Mesothelial cell of epicardium (in vitro differentiated cells): ENCODE results near the gene SLC17A4. TPM values are rescaled to one million over a fixed set of nuclear protein-coding genes. Genes with fewer than 3 reads are reported as not detected.
"Not testable (repeated sequence)": the region's sequence is repeated elsewhere in the genome, so short reads cannot be mapped to it uniquely, and the experiment has no call there.

ENCODE experiments used
- DNase-seq, 2 experiments: peaks; one replicate each; pipeline ENCODE4 v3.0.0; 2021; ENCODE audit warnings: low spot score in 2 of 2; ENCODE audit not compliant: unreplicated experiment in 2 of 2
- H3K27ac Mint-ChIP-seq: 2 replicates; pipeline ENCODE4 v1.8.0; 2021; ENCODE audit warnings: mixed read lengths
- H3K27me3 Mint-ChIP-seq: 2 replicates; pipeline ENCODE4 v1.8.0; 2021; ENCODE audit warnings: low read depth, mixed read lengths
- H3K36me3 Mint-ChIP-seq: 2 replicates; pipeline ENCODE4 v1.8.0; 2021; ENCODE audit warnings: mixed read lengths
- H3K4me1 Mint-ChIP-seq: 2 replicates; pipeline ENCODE4 v1.8.0; 2021; ENCODE audit warnings: mixed read lengths
- H3K4me3 Mint-ChIP-seq: 2 replicates; pipeline ENCODE4 v1.8.0; 2021; ENCODE audit warnings: mild to moderate bottlenecking, moderate library complexity, mixed read lengths
- H3K9me3 Mint-ChIP-seq: 2 replicates; pipeline ENCODE4 v1.8.0; 2021; ENCODE audit warnings: mixed read lengths
- total RNA-seq: library from RNA; stranded (reverse); gene quantifications from 3 replicates; pipeline ENCODE4 v1.2.1, GENCODE V29; 2021
- TF ChIP-seq, protein P1 (sequence below): fragments of 200-600 bp; sonication (generic); IDR thresholded peaks from one replicate; pipeline ENCODE4 v1.5.0; 2021; ENCODE audit warnings: antibody characterized with exemption; ENCODE audit not compliant: unreplicated experiment

Gene SLC17A4
- total RNA-seq, 1 donor from 2014 or later: not detected

DNA sequence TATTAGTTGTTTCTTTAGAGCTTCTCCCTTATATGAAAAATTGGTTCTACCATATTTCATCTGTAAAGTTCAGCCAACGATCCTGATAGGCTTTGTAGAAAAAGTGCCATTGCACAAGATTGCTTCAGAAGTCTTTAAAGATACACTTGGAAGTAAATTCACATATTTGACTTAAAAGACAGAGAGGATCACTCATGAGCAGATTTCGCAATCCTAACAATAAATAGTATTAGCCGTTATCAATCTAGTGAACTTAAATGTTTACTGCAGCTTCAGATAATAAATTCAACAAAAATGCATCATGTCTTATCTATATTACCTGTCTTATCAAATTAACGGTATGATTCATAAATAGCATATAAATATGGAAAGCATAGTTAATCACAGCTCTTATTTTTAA is 8.7 kb upstream of the SLC17A4 start:
- no peaks in the 10 kb centered on the region for H3K27me3 Mint-ChIP-seq
- TF ChIP-seq, protein P1, sequence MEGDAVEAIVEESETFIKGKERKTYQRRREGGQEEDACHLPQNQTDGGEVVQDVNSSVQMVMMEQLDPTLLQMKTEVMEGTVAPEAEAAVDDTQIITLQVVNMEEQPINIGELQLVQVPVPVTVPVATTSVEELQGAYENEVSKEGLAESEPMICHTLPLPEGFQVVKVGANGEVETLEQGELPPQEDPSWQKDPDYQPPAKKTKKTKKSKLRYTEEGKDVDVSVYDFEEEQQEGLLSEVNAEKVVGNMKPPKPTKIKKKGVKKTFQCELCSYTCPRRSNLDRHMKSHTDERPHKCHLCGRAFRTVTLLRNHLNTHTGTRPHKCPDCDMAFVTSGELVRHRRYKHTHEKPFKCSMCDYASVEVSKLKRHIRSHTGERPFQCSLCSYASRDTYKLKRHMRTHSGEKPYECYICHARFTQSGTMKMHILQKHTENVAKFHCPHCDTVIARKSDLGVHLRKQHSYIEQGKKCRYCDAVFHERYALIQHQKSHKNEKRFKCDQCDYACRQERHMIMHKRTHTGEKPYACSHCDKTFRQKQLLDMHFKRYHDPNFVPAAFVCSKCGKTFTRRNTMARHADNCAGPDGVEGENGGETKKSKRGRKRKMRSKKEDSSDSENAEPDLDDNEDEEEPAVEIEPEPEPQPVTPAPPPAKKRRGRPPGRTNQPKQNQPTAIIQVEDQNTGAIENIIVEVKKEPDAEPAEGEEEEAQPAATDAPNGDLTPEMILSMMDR: no peak

GRCh38 chr6:25746968-25747367 is 7.6 kb upstream of the SLC17A4 start:
- Mint-ChIP-seq H3K4me3 (no peak overlapping the region), H3K27ac (no peak overlapping the region), H3K36me3 (no peaks in the 10 kb centered on the region), H3K9me3 (peaks cover 6% of the 10 kb centered on the region), H3K4me1 (peaks cover 17% of the 10 kb centered on the region), H3K27me3 (no peaks in the 10 kb centered on the region)
- TF ChIP-seq, protein P1: no peak
- DNase-seq: no peak

More for the DNA sequence above, 8.7 kb upstream of the SLC17A4 start:
- H3K4me3 Mint-ChIP-seq: no peak overlapping the region
- peaks cover 17% of the 10 kb centered on the region for H3K4me1 Mint-ChIP-seq
- H3K27ac Mint-ChIP-seq: no peak overlapping the region
- DNase-seq: no peak
- H3K36me3 Mint-ChIP-seq: no peaks in the 10 kb centered on the region
- H3K9me3 Mint-ChIP-seq: peaks cover 9% of the 10 kb centered on the region

DNA sequence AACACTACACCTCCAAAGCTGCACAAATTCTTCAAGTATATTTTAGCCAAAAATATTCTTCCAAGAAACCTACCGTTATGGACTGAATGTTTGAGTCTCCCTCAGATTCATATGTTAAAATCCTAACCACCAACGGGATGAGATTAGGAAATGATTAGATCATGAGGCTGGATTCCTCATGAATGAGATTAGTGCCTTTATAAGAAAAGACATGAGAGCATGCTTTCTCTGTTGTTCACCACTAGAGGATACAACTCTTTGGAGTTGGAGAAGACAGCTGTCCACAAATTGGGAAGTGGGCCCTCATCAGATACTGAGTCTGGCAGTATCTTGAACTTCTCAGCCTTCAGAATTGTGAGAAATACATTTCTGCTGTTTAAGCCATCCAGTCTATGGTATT is 7.1 kb upstream of the SLC17A4 start:
- TF ChIP-seq, protein P1: no peak
- Mint-ChIP-seq H3K27me3 (no peaks in the 10 kb centered on the region), H3K27ac (no peak overlapping the region), H3K9me3 (peaks cover 4% of the 10 kb centered on the region), H3K4me1 (peaks cover 17% of the 10 kb centered on the region), H3K36me3 (no peaks in the 10 kb centered on the region), H3K4me3 (no peak overlapping the region)
- no peak for DNase-seq

GRCh38 chr6:25748049-25748448 is 6.5 kb upstream of the SLC17A4 start:
- TF ChIP-seq, protein P1: no peak
- no peak overlapping the region for H3K4me3 Mint-ChIP-seq
- H3K36me3 Mint-ChIP-seq: no peaks in the 10 kb centered on the region
- peaks cover 4% of the 10 kb centered on the region for H3K9me3 Mint-ChIP-seq
- no peaks in the 10 kb centered on the region for H3K27me3 Mint-ChIP-seq
- DNase-seq: no peak
- H3K27ac Mint-ChIP-seq: no peak overlapping the region
- H3K4me1 Mint-ChIP-seq: peaks cover 17% of the 10 kb centered on the region

- H3K27ac Mint-ChIP-seq: peak overlapping the region; percentile 27
- peaks cover 17% of the 10 kb centered on the region for H3K4me1 Mint-ChIP-seq
- not testable (repeated sequence) for H3K4me3 Mint-ChIP-seq
Measured at GRCh38 chr6:25748601-25749517, 5.7 kb upstream of the SLC17A4 start.

GRCh38 chr6:25749837-25750236 is 4.7 kb upstream of the SLC17A4 start:
- H3K27me3 Mint-ChIP-seq: peaks cover 4% of the 10 kb centered on the region
- peaks cover 17% of the 10 kb centered on the region for H3K4me1 Mint-ChIP-seq
- DNase-seq: no peak
- no peaks in the 10 kb centered on the region for H3K36me3 Mint-ChIP-seq
- peaks cover 4% of the 10 kb centered on the region for H3K9me3 Mint-ChIP-seq
- H3K4me3 Mint-ChIP-seq: no peak overlapping the region
- TF ChIP-seq, protein P1: no peak
- H3K27ac Mint-ChIP-seq: no peak overlapping the region

More at GRCh38 chr6:25748601-25749517, 5.7 kb upstream of the SLC17A4 start:
- not testable (repeated sequence) for H3K36me3 Mint-ChIP-seq, DNase-seq, H3K9me3 Mint-ChIP-seq, H3K27me3 Mint-ChIP-seq
